ENCODE measurements around the gene BCAR3.

- no peak for TF ChIP-seq CTCF (IDR thresholded peaks at IDR 0.05)
- no peak for TF ChIP-seq POLR2A (IDR thresholded peaks at IDR 0.05)
Measured at GRCh38 chr1:93699049-93699384, 17.4 kb upstream of the BCAR3 start.

All from Peyer's patch (tissue), 4 donors.